ENCODE data around the gene TENM3. TPM values are rescaled to one million over a fixed set of nuclear protein-coding genes. Genes with fewer than 3 reads are reported as not detected.

TENM3 gene
- total and polyA plus RNA-seq, 2 of the 8 experiments (the other 6 are each of a cell fraction or from before 2014, with no cell fraction given), result 36.9 to 69.3 TPM

GRCh38 chr4:182320092-182320491 lies 76.9 kb downstream of the TENM3 start (continued):
- TF ChIP-seq CTCF (IDR thresholded peaks at IDR 0.05; ENCODE audit: control extremely low read depth in 1 of 3, insufficient read depth in 1 of 3, low read depth in 1 of 3, low read length in 3 of 3) (no peak), TEAD4 (IDR thresholded peaks at IDR 0.05; ENCODE audit: low read depth, low read length) (no peak), TAF1 (IDR thresholded peaks at IDR 0.05; ENCODE audit: low read depth, low read length) (no peak), ATF2 (IDR thresholded peaks at IDR 0.05; ENCODE audit: low read length) (no peak), NANOG (IDR thresholded peaks at IDR 0.05; ENCODE audit: insufficient read depth, low read depth, low read length, poor library complexity, severe bottlenecking) (no peak), E2F6 (IDR thresholded peaks at IDR 0.05) (no peak), RAD21 (IDR thresholded peaks at IDR 0.05 in 1 of 2, conservative IDR thresholded peaks at IDR 0.05 in 1 of 2; ENCODE audit: low read depth in 2 of 2, low read length in 2 of 2) (no peak), TAF7 (optimal IDR thresholded peaks at IDR 0.05; ENCODE audit: borderline replicate concordance, low read depth, low read length) (no peak)
